Kidney epithelial cell (primary cell): ENCODE measurements around the gene ZNF32. TPM values are rescaled to one million over a fixed set of nuclear protein-coding genes. Genes with fewer than 3 reads are reported as not detected.
"Not testable (repeated sequence)": the region's sequence is repeated elsewhere in the genome, so short reads cannot be mapped to it uniquely, and the experiment has no call there.

Source experiments
- DNase-seq: peaks from one replicate; pipeline ENCODE4 v3.0.0-alpha.2; 2010; ENCODE audit warnings: low read depth
- H3K27me3 ChIP-seq: 2 replicates; pipeline ENCODE4 v1.6.0; 2011; ENCODE audit warnings: low read length; ENCODE audit not compliant: control insufficient read depth, insufficient read depth
- H3K36me3 ChIP-seq: 2 replicates; pipeline ENCODE4 v1.5.1; 2011; ENCODE audit warnings: low read length; ENCODE audit not compliant: control insufficient read depth, insufficient read depth
- H3K4me3 ChIP-seq: 2 replicates; pipeline ENCODE4 v1.5.1; 2011; ENCODE audit warnings: low read depth, mild to moderate bottlenecking, control low read depth, low read length
- CTCF ChIP-seq: IDR thresholded peaks from 2 replicates; pipeline ENCODE4 v1.5.1; 2011; ENCODE audit warnings: mild to moderate bottlenecking, moderate library complexity, low read length, control low read depth, inconsistent platforms; ENCODE audit not compliant: insufficient read depth, poor library complexity, severe bottlenecking
- total RNA-seq: library from RNA; depleted of rRNA; stranded (reverse); fragments of >200 nt; gene quantifications from 2 replicates; pipeline ENCODE4 v1.2.3, GENCODE V29; 2015

The ZNF32 gene
- total RNA-seq, 1 donor from 2014 or later: 40.3 TPM

GRCh38 chr10:43647576-43647975 lies 1.1 kb downstream of the ZNF32 start:
- no peak for DNase-seq
- Histone ChIP-seq H3K4me3 (no peak overlapping the region), H3K36me3 (peaks cover 4% of the 10 kb centered on the region), H3K27me3 (no peaks in the 10 kb centered on the region)
- TF ChIP-seq CTCF: no peak

- no peak for TF ChIP-seq CTCF
- no peak for DNase-seq
- no peak overlapping the region for H3K4me3 ChIP-seq
These were observed 2.8 kb downstream of the ZNF32 start for GRCh38 chr10:43645866-43646265.

GRCh38 chr10:43644252-43644651 lies 4.4 kb downstream of the ZNF32 start:
- Histone ChIP-seq H3K27me3 (no peaks in the 10 kb centered on the region), H3K4me3 (no peak overlapping the region), H3K36me3 (peaks cover 4% of the 10 kb centered on the region)
- DNase-seq: no peak
- TF ChIP-seq CTCF: no peak

More at GRCh38 chr10:43645866-43646265, 2.8 kb downstream of the ZNF32 start:
- Histone ChIP-seq H3K27me3 (no peaks in the 10 kb centered on the region), H3K36me3 (peaks cover 4% of the 10 kb centered on the region)

GRCh38 chr10:43640603-43641002 lies 8.1 kb downstream of the ZNF32 start:
- H3K4me3 ChIP-seq: no peak overlapping the region
- no peak for DNase-seq
- no peaks in the 10 kb centered on the region for H3K27me3 ChIP-seq
- no peak for TF ChIP-seq CTCF
- H3K36me3 ChIP-seq: peaks cover 3% of the 10 kb centered on the region

GRCh38 chr10:43635816-43636215 lies 12.9 kb downstream of the ZNF32 start:
- H3K36me3 ChIP-seq, H3K27me3 ChIP-seq, DNase-seq, H3K4me3 ChIP-seq: not testable (repeated sequence)

DNA sequence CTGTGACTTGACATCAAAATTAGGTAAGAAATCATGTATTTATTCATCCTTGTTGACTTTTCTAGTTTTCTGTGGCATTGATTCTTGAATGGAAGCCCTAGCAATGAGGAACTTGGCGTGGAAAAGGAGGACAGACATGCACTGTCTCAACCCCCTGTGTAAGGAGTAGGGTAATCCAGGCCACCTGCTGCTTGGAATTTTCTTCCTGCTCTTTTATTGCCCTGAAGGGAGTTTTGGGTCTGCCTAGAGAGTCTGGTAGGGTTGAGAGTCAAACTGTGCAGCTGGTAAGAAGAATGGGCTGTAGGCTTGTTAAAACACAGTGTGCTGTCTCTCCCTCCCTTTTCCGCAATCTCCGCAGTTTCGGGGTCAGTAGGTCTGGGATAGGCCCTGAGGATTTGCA lies 19.7 kb downstream of the ZNF32 start:
- no peaks in the 10 kb centered on the region for H3K36me3 ChIP-seq
- no peak for TF ChIP-seq CTCF
- no peaks in the 10 kb centered on the region for H3K27me3 ChIP-seq
- no peak overlapping the region for H3K4me3 ChIP-seq
- DNase-seq: no peak
